HG03432 (cell line): ENCODE measurements around the gene APIP.

Experiments used
- ATAC-seq: cut with Tn5 transposase; IDR thresholded peaks from one replicate; pipeline ENCODE4 v1.9.1; 2021; ENCODE audit warnings: mild to moderate bottlenecking, moderate library complexity; ENCODE audit not compliant: unreplicated experiment

The APIP gene

GRCh38 chr11:34890089-34890488 lies 26.1 kb downstream of the APIP start:
- ATAC-seq = no peak

DNA sequence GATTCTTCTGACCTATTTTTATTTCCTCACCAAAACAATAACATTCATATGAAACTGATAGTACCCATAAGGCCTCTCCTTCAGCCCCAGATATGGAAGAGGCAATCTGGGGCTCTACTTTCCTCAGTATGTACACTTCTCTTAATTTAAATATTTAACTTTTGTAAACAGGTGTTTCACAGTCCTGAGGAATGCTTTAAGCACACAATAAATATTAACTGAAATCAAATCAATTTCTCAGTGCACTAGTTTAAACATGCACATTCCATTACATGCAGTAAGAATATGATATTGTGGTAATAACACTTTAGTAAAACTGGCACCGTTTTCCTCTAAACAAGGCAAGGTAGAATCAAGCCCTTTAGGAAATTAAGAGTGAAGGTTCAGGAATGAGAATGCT lies 28.9 kb downstream of the APIP start:
- ATAC-seq = no peak

GRCh38 chr11:34886609-34887008 lies 29.6 kb downstream of the APIP start:
- no peak for ATAC-seq

GRCh38 chr11:34881900-34882299 lies 34.3 kb downstream of the APIP start:
- ATAC-seq = no peak

- no peak for ATAC-seq
Observed at GRCh38 chr11:34877375-34877975, 38.7 kb downstream of the APIP start.

DNA sequence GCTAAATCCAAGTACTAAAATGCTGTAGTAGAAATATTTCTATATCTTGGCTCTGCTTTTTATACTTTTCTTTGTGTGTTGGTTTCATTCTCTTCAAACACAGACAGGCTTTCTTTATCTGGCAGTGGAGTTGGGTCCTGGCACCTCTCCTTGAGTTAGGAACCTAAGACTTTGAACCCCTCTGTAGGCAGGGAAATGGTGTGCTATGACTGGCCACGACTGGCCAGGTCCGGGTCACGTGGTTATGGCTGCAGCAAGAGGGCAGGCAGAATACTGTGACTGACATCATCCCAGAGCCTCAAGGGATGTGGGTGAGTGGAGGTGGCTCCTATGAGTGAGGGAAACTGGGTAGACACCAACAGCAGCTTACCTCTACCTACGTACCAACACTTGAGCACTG lies 42.0 kb downstream of the APIP start:
- no peak for ATAC-seq

GRCh38 chr11:34870548-34871196 lies 45.5 kb downstream of the APIP start:
- no peak for ATAC-seq

GRCh38 chr11:34869425-34869824 lies 46.8 kb downstream of the APIP start:
- ATAC-seq = peak; percentile 40

DNA sequence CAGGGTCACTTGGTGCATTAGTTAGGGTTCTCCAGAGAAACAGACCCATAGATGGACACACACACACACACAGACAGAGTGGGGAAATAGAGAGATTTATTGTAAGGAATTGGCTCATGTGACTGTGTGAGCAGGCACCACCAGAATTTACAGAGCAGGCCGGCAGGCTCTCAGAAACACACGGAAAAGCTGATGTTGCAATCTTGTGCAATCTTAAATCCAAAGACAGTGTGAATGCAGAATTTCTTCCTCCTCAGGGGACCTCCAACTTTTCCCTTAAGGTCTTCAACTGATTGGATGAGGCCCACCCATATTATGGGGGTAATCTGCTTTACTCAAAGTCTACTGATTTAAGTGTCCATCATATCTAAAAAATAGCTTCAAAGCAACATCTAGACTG lies 49.8 kb downstream of the APIP start:
- no peak for ATAC-seq

- ATAC-seq = no peak
Observed at GRCh38 chr11:34865261-34865660, 50.9 kb downstream of the APIP start.

- no peak for ATAC-seq
Observed at GRCh38 chr11:34864424-34864823, 51.8 kb downstream of the APIP start.

GRCh38 chr11:34863048-34863447 lies 53.1 kb downstream of the APIP start:
- ATAC-seq = no peak

- ATAC-seq = no peak
Observed at GRCh38 chr11:34860518-34860917, 55.7 kb downstream of the APIP start.

DNA sequence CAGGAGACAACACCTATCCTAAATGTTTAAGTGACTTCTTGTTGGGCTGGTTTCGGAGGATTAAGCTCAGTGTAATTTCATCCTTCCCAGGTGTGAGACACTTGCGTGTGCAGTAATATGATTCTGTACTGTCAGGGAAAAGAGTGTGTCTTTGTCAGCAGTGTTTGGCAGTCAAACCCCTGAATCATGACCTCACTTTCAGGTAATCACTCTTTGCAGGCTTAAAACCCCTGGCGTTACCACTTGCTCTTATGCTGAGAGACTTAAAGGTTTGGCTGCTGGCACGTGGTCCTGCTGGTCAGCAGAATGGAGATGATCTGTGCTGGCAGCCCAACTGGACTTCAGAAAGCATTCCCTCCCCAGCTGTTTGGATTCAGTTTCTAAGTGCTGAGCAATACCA lies 56.1 kb downstream of the APIP start:
- no peak for ATAC-seq

- no peak for ATAC-seq
Observed at GRCh38 chr11:34859496-34859895, 56.7 kb downstream of the APIP start.

DNA sequence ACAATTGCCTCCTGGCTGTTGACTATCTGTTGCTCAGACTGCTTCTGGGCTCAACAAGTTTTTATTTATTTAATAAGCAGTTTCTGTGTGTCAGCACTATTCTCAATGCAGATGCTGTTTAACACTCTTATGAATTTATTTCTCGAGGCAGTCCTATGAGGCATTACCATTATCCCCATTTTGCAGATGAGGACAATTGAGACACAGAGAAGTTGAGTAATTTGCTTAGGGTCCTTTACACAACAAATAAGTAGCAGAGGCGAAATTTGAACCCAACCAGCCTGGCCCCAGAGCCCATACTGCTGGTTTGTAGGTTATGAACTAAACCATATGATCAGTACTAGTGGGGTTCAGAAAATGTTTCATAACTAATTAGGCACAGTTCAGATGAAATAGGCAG lies 58.7 kb downstream of the APIP start:
- ATAC-seq = no peak

DNA sequence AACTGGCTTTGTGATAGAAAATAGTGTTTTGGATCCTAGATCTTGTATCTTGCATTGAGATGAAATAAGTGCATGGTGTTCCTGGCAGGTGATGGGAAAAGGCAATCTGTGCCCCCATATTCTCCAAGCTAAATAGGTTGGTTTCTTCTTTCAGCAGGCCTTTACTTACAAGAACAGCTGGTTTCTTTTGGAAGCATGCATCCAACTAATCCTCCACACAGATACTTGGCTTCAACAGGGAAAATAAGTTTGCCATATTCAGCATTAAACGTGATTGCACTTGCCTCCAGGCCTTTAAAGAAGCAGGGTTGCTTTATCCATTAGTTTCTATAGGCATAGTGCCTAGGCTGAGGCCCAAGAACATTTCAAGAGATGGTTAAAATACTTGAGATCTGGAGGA lies 59.9 kb downstream of the APIP start:
- ATAC-seq = no peak

GRCh38 chr11:34855754-34856095 lies 60.5 kb downstream of the APIP start:
- no peak for ATAC-seq

- no peak for ATAC-seq
Observed at GRCh38 chr11:34855021-34855753, 61.0 kb downstream of the APIP start.

GRCh38 chr11:34851916-34852315 lies 64.3 kb downstream of the APIP start:
- no peak for ATAC-seq

GRCh38 chr11:34850334-34850733 lies 65.8 kb downstream of the APIP start:
- ATAC-seq = no peak

GRCh38 chr11:34846467-34846866 lies 69.7 kb downstream of the APIP start:
- ATAC-seq = no peak
